ENCODE data around the gene ATG9A.

ATG9A gene, protein sequence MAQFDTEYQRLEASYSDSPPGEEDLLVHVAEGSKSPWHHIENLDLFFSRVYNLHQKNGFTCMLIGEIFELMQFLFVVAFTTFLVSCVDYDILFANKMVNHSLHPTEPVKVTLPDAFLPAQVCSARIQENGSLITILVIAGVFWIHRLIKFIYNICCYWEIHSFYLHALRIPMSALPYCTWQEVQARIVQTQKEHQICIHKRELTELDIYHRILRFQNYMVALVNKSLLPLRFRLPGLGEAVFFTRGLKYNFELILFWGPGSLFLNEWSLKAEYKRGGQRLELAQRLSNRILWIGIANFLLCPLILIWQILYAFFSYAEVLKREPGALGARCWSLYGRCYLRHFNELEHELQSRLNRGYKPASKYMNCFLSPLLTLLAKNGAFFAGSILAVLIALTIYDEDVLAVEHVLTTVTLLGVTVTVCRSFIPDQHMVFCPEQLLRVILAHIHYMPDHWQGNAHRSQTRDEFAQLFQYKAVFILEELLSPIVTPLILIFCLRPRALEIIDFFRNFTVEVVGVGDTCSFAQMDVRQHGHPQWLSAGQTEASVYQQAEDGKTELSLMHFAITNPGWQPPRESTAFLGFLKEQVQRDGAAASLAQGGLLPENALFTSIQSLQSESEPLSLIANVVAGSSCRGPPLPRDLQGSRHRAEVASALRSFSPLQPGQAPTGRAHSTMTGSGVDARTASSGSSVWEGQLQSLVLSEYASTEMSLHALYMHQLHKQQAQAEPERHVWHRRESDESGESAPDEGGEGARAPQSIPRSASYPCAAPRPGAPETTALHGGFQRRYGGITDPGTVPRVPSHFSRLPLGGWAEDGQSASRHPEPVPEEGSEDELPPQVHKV

DNA sequence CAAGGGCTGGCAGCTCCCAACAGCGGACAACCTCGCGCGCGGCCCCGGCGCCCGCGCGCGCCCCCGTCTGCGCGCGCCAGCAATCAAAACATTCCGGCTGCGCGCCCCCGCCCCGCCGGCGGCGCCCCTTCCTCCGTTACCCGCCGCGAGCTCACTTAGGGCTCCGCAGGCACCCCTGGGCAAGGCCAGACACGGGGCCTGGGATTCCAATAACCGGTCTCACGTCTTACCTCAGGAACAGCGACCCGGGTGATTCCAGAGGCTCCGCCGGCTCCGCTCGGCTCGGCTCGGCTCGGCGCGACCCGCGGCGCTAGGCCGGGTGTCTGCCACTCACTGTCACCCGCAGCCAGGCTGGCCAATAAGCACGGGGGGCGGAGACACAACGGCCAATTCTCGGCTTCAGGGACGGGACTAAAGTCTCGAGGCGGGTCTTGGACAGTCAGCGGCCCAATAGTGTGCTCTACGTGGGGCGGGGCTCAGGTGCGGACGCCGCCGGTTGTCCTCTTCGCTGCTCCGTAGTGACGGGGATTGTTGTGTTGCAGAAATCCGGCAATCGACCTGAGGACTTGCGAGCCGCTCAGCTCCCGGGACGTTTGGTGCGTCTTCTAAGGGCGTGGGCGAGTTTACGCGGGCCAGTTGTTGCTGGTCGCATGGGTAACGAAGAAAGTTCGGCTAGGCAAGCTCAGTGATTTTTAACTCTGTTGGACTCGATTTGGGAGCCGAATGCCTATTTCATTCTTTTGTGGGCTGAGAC is at the start of gene ATG9A, which contains the start of gene ANKZF1:
TSS of gene ATG9A (minus strand) at position 332 of the 754 bp plus-strand sequence. CDS start 1,612 bp downstream, outside the sequence.
TSS of gene ANKZF1 (plus strand) at position 502 of the 754 bp plus-strand sequence. CDS start 452 bp downstream, outside the sequence.
- Histone ChIP-seq H3K27me3 (no peaks in the 10 kb centered on the region), H3K9me3 (replicated peaks in 1 of 11) (no peaks in the 10 kb centered on the region), H3K9ac (peak within 1 kb of the TSS; percentile 89 to 96 (median 93)), H3K36me3 (peaks cover 37 to 65% (median 48%) of the 10 kb centered on the region in 11 experiments), H3K4me3 (peak within 1 kb of the TSS; percentile 78 to 96 (median 84)), H3K4me1 (peaks cover 53 to 63% (median 58%) of the 10 kb centered on the region in 10 experiments), H3K4me2 (peak within 1 kb of the TSS; percentile 91 to 100 (median 98)), H4K20me1 (peaks cover 14 to 45% (median 33%) of the 10 kb centered on the region in 11 experiments; a peak in 15 of 22 replicates), H3K27ac (peak within 1 kb of the TSS; percentile 82 to 94 (median 88))
- peak in 1 of 11 experiments; percentile 57; a peak in 1 of 22 replicates for TF ChIP-seq Cebpa-rat (IDR thresholded peaks at IDR 0.05)

DNA sequence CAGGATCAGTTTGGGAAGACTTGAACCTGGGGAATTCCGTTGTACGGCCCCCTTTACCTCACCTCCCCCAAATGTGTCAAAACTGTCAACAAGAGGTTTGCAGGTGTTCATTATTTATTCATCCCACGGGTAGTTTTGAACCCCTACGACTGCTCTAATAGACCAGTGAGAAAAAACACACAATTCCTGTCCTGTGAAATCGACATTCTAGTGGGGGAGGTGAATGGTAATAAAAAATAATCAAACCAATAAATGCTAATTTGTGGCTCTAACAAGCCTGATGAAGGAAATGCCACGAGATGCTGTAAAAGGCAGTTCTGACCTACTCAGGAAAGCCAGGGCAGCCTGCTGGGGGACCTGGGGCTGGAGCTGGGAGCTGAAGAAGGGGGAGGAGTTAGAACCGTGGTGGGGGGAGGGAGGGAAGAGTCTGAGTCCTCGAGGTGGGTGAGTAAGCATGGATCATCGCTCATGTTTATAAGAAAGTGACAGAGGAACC is 49.3 kb upstream of the ATG9A start:
- no peak for TF ChIP-seq Cebpa-rat (IDR thresholded peaks at IDR 0.05)
- H3K4me3 ChIP-seq, result peak overlapping the region; percentile 25 to 76 (median 60); a peak in 18 of 20 replicates
- H3K9me3 ChIP-seq (replicated peaks in 1 of 11), result no peaks in the 10 kb centered on the region
- H3K4me1 ChIP-seq, result peaks cover 45 to 61% (median 59%) of the 10 kb centered on the region in 10 experiments
- peaks cover 0 to 32% (median 0%) of the 10 kb centered on the region in 11 experiments; a peak in 5 of 22 replicates for H3K36me3 ChIP-seq
- peaks cover 9 to 33% (median 17%) of the 10 kb centered on the region in 11 experiments; a peak in 16 of 22 replicates for H4K20me1 ChIP-seq
- H3K27me3 ChIP-seq, result no peaks in the 10 kb centered on the region
- peak overlapping the region; percentile 52 to 96 (median 81); a peak in 20 of 22 replicates for H3K9ac ChIP-seq
- peak overlapping the region; percentile 77 to 98 (median 93) for H3K4me2 ChIP-seq
- H3K27ac ChIP-seq, result peak overlapping the region; percentile 39 to 97 (median 81); a peak in 21 of 22 replicates

DNA sequence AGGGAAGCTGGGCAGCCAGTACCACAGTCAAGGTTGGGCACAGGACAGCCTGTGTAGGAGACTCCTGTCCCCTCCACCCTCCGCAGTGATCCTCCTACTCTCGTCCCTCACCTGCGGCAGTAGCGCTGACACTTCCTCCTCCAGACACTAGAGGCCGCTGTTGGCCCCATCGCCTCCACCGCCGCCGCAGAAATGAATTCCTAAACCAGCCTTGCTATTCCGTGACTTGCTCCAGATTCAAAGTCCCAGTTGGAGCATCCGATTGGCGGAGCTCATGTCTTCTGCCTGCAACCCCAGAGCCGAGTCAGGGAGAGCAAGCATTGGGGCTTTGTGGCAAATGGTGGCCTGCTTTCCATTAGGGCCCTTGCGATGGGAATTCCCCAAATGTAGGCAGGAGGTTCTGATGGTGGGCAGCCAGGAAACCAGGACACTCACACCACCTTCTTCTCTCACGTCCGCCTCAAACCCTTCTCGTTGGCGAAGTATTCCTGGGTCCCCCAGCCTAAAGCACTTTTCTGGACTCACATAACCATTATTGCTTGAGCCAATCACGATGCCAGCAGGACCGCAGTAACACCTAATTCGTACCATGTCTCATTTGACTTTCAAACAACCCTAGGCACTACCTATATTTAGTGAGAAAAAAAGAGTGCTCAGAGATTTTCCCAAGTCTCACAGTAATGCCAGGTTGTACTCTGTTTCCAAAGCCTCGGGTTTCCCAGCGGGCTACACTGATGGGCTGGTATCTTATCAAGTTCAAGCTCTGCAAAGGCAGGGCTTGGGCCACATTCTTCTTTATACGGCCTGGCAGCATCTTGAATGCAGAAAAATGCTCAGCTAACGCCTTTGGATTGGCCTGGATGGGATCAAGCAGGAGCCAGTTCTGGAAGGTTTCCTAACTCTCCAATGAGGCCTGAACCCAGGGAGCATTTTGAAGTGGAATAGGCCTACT is 48.5 kb upstream of the ATG9A start:
- Histone ChIP-seq H4K20me1 (peaks cover 3 to 28% (median 13%) of the 10 kb centered on the region in 11 experiments; a peak in 15 of 22 replicates), H3K27me3 (no peaks in the 10 kb centered on the region), H3K9me3 (replicated peaks in 1 of 11) (no peaks in the 10 kb centered on the region), H3K27ac (peak overlapping the region; percentile 39 to 97 (median 81); a peak in 19 of 22 replicates), H3K4me2 (peak overlapping the region; percentile 77 to 98 (median 93)), H3K4me3 (peak overlapping the region in 8 of 10 experiments; percentile 25 to 76 (median 63); a peak in 9 of 20 replicates), H3K9ac (peak overlapping the region; percentile 52 to 96 (median 81); a peak in 20 of 22 replicates), H3K36me3 (peaks cover 0 to 25% (median 0%) of the 10 kb centered on the region in 11 experiments; a peak in 4 of 22 replicates), H3K4me1 (peaks cover 44 to 54% (median 52%) of the 10 kb centered on the region in 10 experiments)
- TF ChIP-seq Cebpa-rat (IDR thresholded peaks at IDR 0.05), result no peak

DNA sequence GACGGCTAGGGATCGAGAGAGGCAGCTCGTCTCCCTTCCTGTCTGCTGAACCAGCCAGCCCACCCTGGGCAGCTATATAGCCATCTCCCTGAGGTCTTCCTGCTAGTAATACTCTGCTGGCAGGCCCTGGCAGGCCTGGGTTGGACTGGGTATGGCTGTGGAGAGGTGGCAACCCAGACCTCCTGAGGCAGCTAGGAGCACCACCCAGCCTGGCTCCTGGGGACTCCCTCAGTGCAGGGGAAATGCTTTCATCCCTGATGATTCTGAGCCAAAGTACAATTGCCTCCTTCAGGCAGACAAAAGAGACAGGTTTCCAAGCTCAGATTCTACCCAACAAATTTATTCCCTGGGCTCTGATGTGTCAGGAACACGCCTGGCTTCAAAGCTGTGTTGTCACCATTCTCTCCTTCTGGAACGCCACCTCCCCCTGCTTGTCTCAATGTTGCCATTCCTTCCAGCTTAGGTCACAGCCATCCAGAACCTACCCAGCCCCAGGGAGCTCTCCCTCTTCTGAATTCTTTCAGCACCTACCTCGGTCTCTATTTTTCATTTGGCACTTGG is 45.0 kb upstream of the ATG9A start:
- Histone ChIP-seq H3K4me1 (peaks cover 11 to 18% (median 17%) of the 10 kb centered on the region in 10 experiments), H3K27ac (no peak overlapping the region)

DNA sequence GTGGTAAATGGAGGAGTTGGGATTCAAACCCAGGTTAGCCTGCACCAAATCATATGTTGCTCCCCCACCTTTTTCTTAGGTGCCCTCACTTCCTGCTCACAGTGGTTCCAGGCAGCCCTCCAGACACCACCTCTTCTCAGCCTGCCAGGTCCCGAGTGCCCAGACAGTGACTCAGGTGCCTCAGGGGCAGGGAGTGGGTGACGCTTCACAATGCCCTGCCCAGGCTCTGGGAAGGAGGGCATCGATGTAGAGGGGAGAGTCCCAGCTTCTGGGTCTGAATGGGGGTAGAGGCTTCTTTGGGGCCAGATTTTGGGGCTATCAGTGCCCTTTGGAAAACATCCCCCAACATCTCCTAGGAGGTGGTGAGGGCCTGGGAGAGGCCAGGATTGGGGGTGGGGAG is 44.5 kb upstream of the ATG9A start:
- Histone ChIP-seq H3K4me1 (peaks cover 11 to 17% (median 16%) of the 10 kb centered on the region in 10 experiments), H3K36me3 (no peaks in the 10 kb centered on the region), H3K4me3 (no peak overlapping the region), H3K9me3 (replicated peaks in 1 of 11) (no peaks in the 10 kb centered on the region), H4K20me1 (no peaks in the 10 kb centered on the region; a peak in 2 of 22 replicates), H3K4me2 (no peak overlapping the region), H3K27me3 (no peaks in the 10 kb centered on the region), H3K27ac (no peak overlapping the region), H3K9ac (no peak overlapping the region)
- TF ChIP-seq Cebpa-rat (IDR thresholded peaks at IDR 0.05), result no peak

More for the DNA sequence above, 45.0 kb upstream of the ATG9A start:
- no peak for TF ChIP-seq Cebpa-rat (IDR thresholded peaks at IDR 0.05)
- no peak overlapping the region for H3K4me2 ChIP-seq
- H3K9ac ChIP-seq, result no peak overlapping the region
- H3K36me3 ChIP-seq, result no peaks in the 10 kb centered on the region
- no peaks in the 10 kb centered on the region for H3K27me3 ChIP-seq
- no peaks in the 10 kb centered on the region; a peak in 2 of 22 replicates for H4K20me1 ChIP-seq
- H3K9me3 ChIP-seq (replicated peaks in 1 of 11), result no peaks in the 10 kb centered on the region
- no peak overlapping the region for H3K4me3 ChIP-seq

DNA sequence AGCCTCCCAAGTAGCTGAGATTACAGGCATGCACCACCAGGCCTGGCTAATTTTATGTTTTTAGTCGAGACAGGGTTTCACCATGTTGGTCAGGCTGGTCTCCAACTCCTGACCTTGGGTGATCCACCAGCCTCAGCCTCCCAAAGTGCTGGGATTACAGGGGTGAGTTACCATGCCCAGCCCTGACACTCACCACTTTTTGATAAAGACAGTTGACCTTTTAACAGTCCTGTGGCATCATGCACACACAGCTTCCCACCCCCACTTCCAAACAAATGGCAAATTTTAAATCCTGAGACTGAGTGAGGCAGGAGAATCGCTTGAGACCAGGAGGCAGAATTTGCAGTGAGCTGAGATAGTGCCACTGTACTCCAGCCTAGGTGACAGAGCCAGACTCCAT is 43.6 kb upstream of the ATG9A start:
- H3K9ac ChIP-seq, result no peak overlapping the region
- TF ChIP-seq Cebpa-rat (IDR thresholded peaks at IDR 0.05), result no peak

DNA sequence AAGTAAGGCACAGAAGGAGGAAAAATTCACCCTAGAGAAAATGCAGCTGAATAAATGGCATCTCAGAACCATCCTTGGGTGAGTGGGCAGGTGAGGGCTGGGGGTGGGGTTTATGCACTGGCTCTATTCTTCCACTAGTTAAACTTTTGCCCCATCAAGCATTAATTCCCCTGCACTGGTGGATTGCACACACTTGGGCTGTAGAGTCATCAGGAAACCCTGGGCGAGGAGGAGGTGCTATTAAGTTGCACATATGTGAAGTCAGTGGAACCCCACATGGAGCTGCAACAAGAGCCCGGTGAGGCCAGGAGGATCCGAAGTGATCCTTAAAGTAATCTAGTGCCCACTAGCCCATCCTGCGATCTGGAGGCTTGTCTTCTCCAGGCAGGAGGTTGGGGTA is 42.9 kb upstream of the ATG9A start:
- Histone ChIP-seq H4K20me1 (no peaks in the 10 kb centered on the region; a peak in 2 of 22 replicates), H3K9ac (no peak overlapping the region), H3K4me3 (no peak overlapping the region), H3K27ac (no peak overlapping the region), H3K9me3 (replicated peaks in 1 of 11) (no peaks in the 10 kb centered on the region), H3K27me3 (no peaks in the 10 kb centered on the region), H3K4me1 (peaks cover 0 to 2% (median under 1%) of the 10 kb centered on the region in 10 experiments; a peak in 8 of 20 replicates), H3K4me2 (no peak overlapping the region), H3K36me3 (no peaks in the 10 kb centered on the region)
- no peak for TF ChIP-seq Cebpa-rat (IDR thresholded peaks at IDR 0.05)

More for the DNA sequence above, 43.6 kb upstream of the ATG9A start:
- Histone ChIP-seq H4K20me1 (no peaks in the 10 kb centered on the region; a peak in 2 of 22 replicates), H3K27ac (no peak overlapping the region), H3K27me3 (no peaks in the 10 kb centered on the region), H3K9me3 (replicated peaks in 1 of 11) (no peaks in the 10 kb centered on the region), H3K4me1 (peaks cover 3 to 8% (median 7%) of the 10 kb centered on the region in 10 experiments), H3K4me2 (no peak overlapping the region), H3K36me3 (no peaks in the 10 kb centered on the region), H3K4me3 (no peak overlapping the region)
